ENCODE results near the gene WNT7A.

WNT7A gene

DNA sequence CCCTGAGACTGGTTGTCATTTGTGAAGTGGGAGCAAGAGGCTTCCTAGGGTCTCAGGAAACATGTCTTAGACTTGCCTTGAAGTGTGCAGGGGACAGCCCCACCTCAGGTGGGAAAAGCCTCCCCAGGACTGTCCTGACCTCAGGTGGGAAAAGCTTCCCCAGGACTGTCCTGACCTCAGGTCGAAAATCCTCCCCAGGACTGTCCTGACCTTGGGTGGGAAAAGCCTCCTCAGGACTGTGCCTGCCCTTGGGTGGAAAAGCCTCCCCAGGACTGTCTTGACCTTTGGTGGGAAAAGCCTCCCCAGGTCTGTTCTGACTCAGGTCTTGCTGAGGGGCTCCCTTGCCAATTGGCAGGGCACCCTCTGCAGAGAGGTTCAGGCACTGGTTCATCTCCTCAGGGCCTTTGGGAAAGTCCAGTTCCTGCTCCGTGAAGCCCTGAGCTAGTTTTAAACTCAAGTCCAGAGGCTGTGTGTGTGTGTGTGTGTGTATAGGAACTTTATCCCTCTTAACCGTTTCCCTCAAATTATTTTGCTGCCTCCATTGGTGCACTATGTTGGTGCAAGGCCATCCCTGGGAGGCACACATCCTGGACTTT, 64.7 kb downstream of the WNT7A start:
- no peak for DNase-seq (ENCODE audit: low read depth)
- no peak overlapping the region for H3K4me3 ChIP-seq (replicated peaks; ENCODE audit: low read depth, low read length)
- TF ChIP-seq, protein P1, sequence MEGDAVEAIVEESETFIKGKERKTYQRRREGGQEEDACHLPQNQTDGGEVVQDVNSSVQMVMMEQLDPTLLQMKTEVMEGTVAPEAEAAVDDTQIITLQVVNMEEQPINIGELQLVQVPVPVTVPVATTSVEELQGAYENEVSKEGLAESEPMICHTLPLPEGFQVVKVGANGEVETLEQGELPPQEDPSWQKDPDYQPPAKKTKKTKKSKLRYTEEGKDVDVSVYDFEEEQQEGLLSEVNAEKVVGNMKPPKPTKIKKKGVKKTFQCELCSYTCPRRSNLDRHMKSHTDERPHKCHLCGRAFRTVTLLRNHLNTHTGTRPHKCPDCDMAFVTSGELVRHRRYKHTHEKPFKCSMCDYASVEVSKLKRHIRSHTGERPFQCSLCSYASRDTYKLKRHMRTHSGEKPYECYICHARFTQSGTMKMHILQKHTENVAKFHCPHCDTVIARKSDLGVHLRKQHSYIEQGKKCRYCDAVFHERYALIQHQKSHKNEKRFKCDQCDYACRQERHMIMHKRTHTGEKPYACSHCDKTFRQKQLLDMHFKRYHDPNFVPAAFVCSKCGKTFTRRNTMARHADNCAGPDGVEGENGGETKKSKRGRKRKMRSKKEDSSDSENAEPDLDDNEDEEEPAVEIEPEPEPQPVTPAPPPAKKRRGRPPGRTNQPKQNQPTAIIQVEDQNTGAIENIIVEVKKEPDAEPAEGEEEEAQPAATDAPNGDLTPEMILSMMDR (IDR thresholded peaks at IDR 0.05; ENCODE audit: low read length, missing control alignments): no peak

DNA sequence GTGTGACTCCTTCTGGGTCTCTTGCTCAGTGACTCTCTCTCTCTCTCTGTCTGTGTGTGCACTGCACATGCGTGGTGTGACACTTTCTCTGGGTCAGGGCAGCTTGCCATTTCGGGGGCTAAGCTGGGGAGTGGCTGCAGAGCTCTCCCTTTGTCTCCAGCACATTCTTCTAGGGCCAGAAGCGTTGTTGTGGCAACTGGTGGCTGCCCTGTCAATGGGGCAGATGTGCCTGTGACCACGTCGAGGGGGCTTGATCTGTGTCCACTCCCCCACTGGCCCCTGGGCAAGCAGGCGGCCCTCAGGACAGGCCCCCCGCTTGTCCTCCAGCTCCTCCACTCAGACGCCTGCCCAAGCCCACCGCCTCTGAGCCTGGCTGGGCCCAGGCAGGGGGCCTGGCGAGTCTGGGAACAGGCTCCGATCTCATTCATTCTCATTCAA, 67.8 kb downstream of the WNT7A start:
- TF ChIP-seq, protein P1 (IDR thresholded peaks at IDR 0.05; ENCODE audit: low read length, missing control alignments): no peak
- no peak overlapping the region for H3K4me3 ChIP-seq (replicated peaks; ENCODE audit: low read depth, low read length)
- no peak for DNase-seq (ENCODE audit: low read depth)

DNA sequence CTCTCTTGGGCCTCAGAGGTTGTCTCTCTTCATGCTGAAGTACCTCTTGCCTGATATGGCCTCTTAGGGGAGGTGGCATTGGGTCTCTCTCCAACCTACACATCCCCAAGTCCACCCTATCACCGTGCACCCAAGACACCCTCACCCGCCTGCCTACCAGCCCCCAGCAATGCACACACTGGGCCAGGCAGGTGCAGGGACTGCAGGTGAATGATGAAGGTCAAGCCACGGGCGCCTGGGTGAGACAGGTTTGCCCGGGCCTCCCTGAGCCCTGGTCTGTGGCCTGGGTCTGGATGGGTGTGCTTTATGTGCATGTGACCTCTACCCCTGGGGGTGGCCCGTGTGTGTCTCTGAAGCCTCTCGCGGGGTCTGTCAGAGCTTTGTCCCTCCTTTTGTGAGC, 68.3 kb downstream of the WNT7A start:
- H3K4me3 ChIP-seq (replicated peaks; ENCODE audit: low read depth, low read length): no peak overlapping the region
- TF ChIP-seq, protein P1 (IDR thresholded peaks at IDR 0.05; ENCODE audit: low read length, missing control alignments): no peak

DNA sequence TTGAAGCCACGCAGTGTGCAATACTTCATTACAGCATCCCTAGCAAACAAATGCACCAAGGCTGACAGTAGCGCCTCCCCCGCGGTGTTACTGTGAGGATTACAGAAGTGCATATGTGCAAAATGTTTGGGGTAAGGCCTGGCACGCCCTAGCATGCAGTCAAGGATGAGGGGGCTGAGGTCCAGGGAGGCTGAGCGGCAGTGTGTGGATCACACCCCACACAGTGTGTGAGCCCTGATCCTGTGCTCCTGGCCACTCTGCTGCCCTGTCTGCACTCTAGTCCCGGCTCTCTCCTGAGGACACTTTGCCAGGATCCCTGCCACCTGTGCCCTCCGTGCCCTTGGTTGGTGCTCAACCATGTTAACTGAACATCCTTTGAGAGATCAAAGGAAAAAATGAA, 71.3 kb downstream of the WNT7A start:
- no peak overlapping the region for H3K4me3 ChIP-seq (replicated peaks; ENCODE audit: low read depth, low read length)
- DNase-seq (ENCODE audit: low read depth): no peak
- TF ChIP-seq, protein P1 (IDR thresholded peaks at IDR 0.05; ENCODE audit: low read length, missing control alignments): no peak

More for the DNA sequence above, 68.3 kb downstream of the WNT7A start:
- DNase-seq (ENCODE audit: low read depth): no peak

DNA sequence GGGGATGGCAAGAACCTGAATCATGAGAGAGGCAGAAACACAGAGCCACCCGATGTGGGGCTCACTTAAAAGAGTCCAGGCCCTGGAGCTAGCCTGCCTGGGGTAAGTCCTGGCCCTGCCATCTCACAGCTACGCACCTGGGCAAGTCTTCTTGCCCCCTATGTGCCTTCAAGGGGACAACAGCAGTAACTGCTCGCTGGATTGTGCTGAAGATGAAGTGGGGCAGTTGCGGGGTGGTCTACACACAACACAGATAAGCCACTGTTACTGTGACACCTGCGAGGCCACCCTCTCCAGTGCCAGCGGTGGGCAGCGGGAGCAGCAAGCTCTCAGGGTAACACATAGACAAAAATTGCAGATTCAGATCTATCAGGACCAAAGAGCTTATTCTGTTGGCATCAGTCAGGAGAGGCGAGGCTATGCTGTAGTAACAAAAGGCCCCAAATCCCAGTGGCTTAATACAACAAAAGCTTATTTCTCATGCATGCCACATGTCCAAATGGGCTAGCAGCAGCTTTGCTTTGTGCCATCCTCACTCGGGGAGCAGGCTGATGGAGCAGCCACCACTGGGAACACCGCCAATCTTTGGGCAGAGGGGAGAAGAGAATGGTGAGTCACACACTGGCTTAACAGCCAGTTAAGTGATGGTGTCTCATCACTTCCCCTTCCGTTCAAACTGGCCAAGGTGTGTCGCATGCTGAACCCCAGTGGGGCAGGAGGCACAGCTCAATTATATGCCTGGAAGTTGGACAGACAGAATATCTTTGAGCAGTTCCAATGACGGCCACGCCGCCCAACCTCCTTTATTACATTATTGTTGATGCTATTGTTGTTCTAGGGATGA, 78.3 kb downstream of the WNT7A start:
- TF ChIP-seq, protein P1 (IDR thresholded peaks at IDR 0.05; ENCODE audit: low read length, missing control alignments): no peak
- no peak for DNase-seq (ENCODE audit: low read depth)
- no peak overlapping the region for H3K4me3 ChIP-seq (replicated peaks; ENCODE audit: low read depth, low read length)

DNA sequence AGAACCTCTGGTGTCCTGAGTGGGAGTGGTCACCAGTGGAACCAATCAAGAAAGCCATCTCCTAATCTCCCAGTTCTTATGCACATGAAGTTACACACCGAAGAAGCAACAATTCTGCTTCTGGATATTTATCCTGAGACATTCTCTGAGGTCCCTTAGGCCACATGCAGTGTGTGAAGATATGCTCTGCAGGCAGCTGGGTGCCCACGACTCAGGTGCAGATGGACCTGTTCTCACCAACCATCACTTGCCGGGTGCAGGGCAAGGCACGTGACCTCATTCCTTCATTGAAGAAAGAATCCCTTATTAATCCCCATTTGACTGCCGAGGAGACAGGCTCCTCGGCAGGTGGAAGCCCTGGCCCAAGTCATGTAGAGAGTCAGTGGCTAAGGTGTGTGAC, 79.8 kb downstream of the WNT7A start:
- no peak for DNase-seq (ENCODE audit: low read depth)
- TF ChIP-seq, protein P1 (IDR thresholded peaks at IDR 0.05; ENCODE audit: low read length, missing control alignments): no peak
- no peak overlapping the region for H3K4me3 ChIP-seq (replicated peaks; ENCODE audit: low read depth, low read length)
